ENCODE measurements around the gene UBAC2.

DNA sequence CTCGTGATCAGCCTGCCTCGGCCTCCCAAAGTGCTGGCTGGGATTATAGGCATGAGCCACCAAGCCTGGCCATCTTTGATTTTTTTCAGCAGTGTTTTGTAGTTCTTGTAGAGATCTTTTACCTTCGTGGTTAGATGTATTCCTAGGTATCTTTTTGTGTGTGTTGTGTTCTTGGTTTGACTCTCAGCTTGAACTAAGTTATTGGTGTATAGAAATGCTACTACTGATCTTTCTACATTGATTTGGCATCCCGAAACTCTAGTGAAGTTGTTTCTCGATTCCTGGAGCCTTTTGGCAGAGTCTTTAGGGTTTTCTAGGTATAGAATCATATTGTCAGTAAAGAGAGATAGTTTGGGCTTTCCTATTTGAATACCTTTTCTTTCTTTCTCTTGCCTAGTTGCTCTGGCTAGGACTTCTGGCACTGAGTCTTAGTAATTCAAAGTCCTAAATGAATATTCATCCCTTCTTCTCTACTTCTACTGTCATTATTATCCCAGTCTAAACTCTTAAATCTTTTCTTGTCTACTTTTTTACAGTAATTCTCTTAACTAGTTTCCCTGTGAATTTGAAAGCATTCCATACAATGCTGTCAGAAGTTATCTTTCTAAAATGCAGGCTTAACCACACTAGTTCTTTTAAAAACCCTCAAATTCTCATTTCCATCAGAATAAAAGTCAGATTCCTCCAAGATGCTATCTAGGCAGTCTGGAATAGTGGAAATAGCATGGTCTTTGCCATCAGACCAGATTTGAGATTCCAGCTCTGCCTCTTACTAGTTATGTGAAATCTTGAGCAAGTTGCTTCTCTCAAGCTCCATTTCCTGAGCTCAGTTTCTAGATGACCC lies 50.5 kb downstream of the UBAC2 start:
- no peak for TF ChIP-seq CTCF (IDR thresholded peaks at IDR 0.05)
- TF ChIP-seq ZFX (IDR thresholded peaks at IDR 0.05; ENCODE audit: borderline replicate concordance): no peak
